DND-41 (cell line): ENCODE results near the gene BMS1.

ENCODE experiments used
- ATAC-seq: fragments of 200-7000 bp; cut with Tn5 transposase; 3 replicates; pipeline ENCODE4 v1.9.1; 2021; ENCODE audit warnings: low read depth; ENCODE audit not compliant: insufficient read depth
- DNase-seq: peaks from one replicate; pipeline ENCODE4 v3.0.0-alpha.2; 2020
- H2AFZ ChIP-seq: 2 replicates; pipeline ENCODE4 v1.6.0; 2012; ENCODE audit warnings: low read depth, low read length
- H3K27ac ChIP-seq: 2 replicates; pipeline ENCODE4 v1.5.1; 2012; ENCODE audit warnings: low read length, inconsistent platforms
- H3K27me3 ChIP-seq: fragments of 200-600 bp; sonication (generic); 2 replicates; pipeline ENCODE4 v1.6.0; 2012; ENCODE audit warnings: low read length, mild to moderate bottlenecking, inconsistent platforms; ENCODE audit not compliant: insufficient read depth, poor library complexity
- H3K36me3 ChIP-seq: 2 replicates; pipeline ENCODE4 v1.5.1; 2012; ENCODE audit warnings: low read length, inconsistent platforms; ENCODE audit not compliant: insufficient read depth
- H3K4me1 ChIP-seq: 2 replicates; pipeline ENCODE4 v1.5.1; 2012; ENCODE audit warnings: mild to moderate bottlenecking, low read length; ENCODE audit not compliant: insufficient read depth
- H3K4me2 ChIP-seq: 2 replicates; pipeline ENCODE4 v1.6.0; 2012; ENCODE audit warnings: mild to moderate bottlenecking, moderate library complexity, low read length, inconsistent platforms; ENCODE audit not compliant: insufficient read depth
- H3K4me3 ChIP-seq, 2 experiments: fragments of 200-600 bp in 1 of 2; shearing (Covaris generic) in 1 of 2; 2 replicates each; pipeline ENCODE4 v1.5.1; 2012 to 2016; ENCODE audit warnings: inconsistent platforms in 2 of 2, low read length in 2 of 2, mild to moderate bottlenecking in 2 of 2, low read depth in 1 of 2, moderate library complexity in 1 of 2
- H3K79me2 ChIP-seq: 2 replicates; pipeline ENCODE4 v1.6.0; 2012; ENCODE audit warnings: low read length, inconsistent platforms; ENCODE audit not compliant: insufficient read depth
- H3K9ac ChIP-seq: 2 replicates; pipeline ENCODE4 v1.6.0; 2012; ENCODE audit warnings: low read depth, mild to moderate bottlenecking, inconsistent platforms, low read length, moderate library complexity
- H3K9me3 ChIP-seq: 2 replicates; pipeline ENCODE4 v1.5.1; 2012; ENCODE audit warnings: low read length, moderate library complexity, mild to moderate bottlenecking, inconsistent platforms; ENCODE audit not compliant: insufficient read depth, severe bottlenecking
- H4K20me1 ChIP-seq: 2 replicates; pipeline ENCODE4 v1.6.0; 2012; ENCODE audit warnings: low read length; ENCODE audit not compliant: insufficient read depth
- EZH2 ChIP-seq: IDR thresholded peaks from 3 replicates; pipeline ENCODE4 v1.6.1; 2012; ENCODE audit warnings: borderline replicate concordance, low read depth, mild to moderate bottlenecking, moderate library complexity, low read length, inconsistent platforms; ENCODE audit not compliant: severe bottlenecking
- TF ChIP-seq, protein P1 (sequence below): IDR thresholded peaks from 2 replicates; pipeline ENCODE4 v1.5.1; 2012; ENCODE audit warnings: borderline replicate concordance, low read length, moderate library complexity, mild to moderate bottlenecking; ENCODE audit not compliant: poor library complexity, severe bottlenecking; ENCODE audit errors: extremely low read depth

The BMS1 gene

DNA sequence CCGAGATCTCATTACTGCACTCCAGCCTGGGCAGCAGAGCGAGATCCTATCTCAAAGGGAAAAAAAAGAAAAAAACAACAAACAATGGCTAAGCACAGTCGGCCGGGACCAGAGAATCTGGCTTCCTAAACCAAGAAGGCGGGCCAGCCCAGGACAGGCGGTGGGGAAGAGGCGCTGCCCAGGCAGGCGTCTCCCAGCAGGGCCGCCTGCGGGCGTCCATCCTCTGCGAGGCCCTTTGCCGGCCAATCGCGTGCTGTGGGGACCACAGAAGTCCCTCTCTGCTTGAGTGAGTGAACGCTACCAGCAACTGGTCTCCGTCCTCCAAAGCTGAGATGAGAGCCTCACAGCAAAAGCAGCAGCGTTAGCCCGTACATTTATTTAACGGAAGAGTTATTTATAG is 14.7 kb upstream of the BMS1 start:
- ATAC-seq (no peak), DNase-seq (no peak)
- Histone ChIP-seq H3K9me3 (peaks cover 17% of the 10 kb centered on the region), H4K20me1 (no peaks in the 10 kb centered on the region), H3K4me2 (no peak overlapping the region), H3K9ac (no peak overlapping the region), H3K4me1 (no peaks in the 10 kb centered on the region), H3K27me3 (no peaks in the 10 kb centered on the region), H3K36me3 (no peaks in the 10 kb centered on the region), H2AFZ (no peak overlapping the region), H3K4me3 (no peak overlapping the region), H3K79me2 (no peaks in the 10 kb centered on the region), H3K27ac (no peak overlapping the region)
- no peak for TF ChIP-seq EZH2
- TF ChIP-seq, protein P1, sequence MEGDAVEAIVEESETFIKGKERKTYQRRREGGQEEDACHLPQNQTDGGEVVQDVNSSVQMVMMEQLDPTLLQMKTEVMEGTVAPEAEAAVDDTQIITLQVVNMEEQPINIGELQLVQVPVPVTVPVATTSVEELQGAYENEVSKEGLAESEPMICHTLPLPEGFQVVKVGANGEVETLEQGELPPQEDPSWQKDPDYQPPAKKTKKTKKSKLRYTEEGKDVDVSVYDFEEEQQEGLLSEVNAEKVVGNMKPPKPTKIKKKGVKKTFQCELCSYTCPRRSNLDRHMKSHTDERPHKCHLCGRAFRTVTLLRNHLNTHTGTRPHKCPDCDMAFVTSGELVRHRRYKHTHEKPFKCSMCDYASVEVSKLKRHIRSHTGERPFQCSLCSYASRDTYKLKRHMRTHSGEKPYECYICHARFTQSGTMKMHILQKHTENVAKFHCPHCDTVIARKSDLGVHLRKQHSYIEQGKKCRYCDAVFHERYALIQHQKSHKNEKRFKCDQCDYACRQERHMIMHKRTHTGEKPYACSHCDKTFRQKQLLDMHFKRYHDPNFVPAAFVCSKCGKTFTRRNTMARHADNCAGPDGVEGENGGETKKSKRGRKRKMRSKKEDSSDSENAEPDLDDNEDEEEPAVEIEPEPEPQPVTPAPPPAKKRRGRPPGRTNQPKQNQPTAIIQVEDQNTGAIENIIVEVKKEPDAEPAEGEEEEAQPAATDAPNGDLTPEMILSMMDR = no peak

DNA sequence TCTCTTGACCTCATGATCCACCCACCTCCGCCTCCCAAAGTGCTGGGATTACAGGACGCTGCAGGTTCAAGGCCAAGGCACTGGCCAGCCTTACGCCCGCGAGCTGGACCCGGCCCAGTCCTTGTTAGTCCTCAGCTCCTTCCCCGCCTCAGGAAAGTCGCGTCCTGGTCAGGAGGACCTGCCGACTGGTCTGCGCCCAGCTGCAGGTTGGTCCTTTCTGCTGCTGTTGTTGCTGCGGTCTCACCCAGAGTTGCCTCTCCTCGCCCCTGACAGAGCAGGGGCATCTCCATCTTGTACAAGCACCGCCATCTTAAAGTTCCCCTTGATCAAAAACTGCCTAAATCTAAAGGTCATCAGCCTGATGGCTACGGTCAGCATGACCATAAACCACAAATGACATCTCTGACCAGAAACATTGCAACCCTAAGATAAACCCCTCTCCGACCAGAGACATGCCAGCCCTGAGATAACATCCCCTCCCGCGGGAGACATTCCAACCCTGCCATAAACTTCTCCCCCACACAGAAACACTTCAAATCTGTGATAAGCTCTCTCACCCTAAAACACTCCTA is 13.9 kb upstream of the BMS1 start:
- DNase-seq = no peak
- Histone ChIP-seq H3K4me2 (no peak overlapping the region), H3K9ac (no peak overlapping the region), H3K4me3 (no peak overlapping the region), H3K27ac (no peak overlapping the region), H3K4me1 (no peaks in the 10 kb centered on the region), H3K79me2 (no peaks in the 10 kb centered on the region), H3K36me3 (no peaks in the 10 kb centered on the region), H3K27me3 (no peaks in the 10 kb centered on the region), H3K9me3 (peaks cover 19% of the 10 kb centered on the region), H2AFZ (no peak overlapping the region), H4K20me1 (no peaks in the 10 kb centered on the region)
- TF ChIP-seq, protein P1 = no peak
- TF ChIP-seq EZH2 = no peak
- no peak for ATAC-seq

DNA sequence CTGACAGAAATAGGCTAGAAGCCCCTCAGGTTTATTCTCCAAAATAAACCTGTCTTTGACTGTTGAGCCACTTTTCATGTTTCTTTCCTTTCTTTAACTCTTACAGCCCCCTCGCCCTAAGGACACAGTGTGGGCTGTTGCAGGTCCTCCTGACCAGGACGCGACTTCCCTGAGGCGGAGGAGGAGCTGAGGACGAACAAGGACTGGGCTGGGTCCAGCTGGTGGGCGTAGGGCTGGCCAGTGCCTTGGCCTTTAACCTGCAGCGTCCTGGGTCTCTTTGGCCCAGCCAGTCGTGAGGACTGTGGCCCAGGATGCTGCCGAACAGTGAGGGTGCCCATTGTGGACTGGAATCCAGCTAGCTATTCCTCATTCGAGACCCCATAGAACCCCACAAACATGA is 13.4 kb upstream of the BMS1 start:
- ATAC-seq (no peak), DNase-seq (no peak)
- no peak overlapping the region for H3K27ac ChIP-seq
- no peak overlapping the region for H3K4me3 ChIP-seq
- no peaks in the 10 kb centered on the region for H3K79me2 ChIP-seq
- H3K27me3 ChIP-seq = no peaks in the 10 kb centered on the region
- no peaks in the 10 kb centered on the region for H3K4me1 ChIP-seq
- peaks cover 19% of the 10 kb centered on the region for H3K9me3 ChIP-seq
- no peak overlapping the region for H3K4me2 ChIP-seq
- H4K20me1 ChIP-seq = no peaks in the 10 kb centered on the region
- no peak overlapping the region for H2AFZ ChIP-seq
- no peak overlapping the region for H3K9ac ChIP-seq
- no peaks in the 10 kb centered on the region for H3K36me3 ChIP-seq
- TF ChIP-seq, protein P1 = no peak
- no peak for TF ChIP-seq EZH2

DNA sequence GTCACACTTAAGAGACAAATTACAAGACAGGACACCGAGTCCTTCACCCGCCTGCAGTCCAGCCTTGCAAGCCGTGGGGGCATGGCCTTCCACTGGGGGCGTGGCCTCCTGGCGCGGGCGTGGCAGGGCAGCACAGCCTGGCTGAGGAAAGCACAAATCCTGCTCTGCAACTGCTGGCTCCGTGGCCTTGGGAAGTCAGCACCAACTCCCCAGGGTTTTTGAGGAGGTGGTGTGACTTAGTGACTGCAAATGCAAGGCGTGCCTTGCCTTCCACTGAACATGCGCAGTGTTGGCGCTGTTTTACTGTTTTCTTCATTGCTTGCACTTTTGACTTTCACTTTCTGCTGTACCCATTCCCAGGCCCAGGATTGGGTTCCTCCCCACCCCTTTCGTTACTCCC is 12.9 kb upstream of the BMS1 start:
- no peaks in the 10 kb centered on the region for H4K20me1 ChIP-seq
- H3K27ac ChIP-seq = no peak overlapping the region
- H3K9me3 ChIP-seq = peaks cover 19% of the 10 kb centered on the region
- no peak overlapping the region for H3K9ac ChIP-seq
- H3K27me3 ChIP-seq = no peaks in the 10 kb centered on the region
- DNase-seq (no peak), ATAC-seq (no peak)
- no peaks in the 10 kb centered on the region for H3K4me1 ChIP-seq
- no peak overlapping the region for H3K4me2 ChIP-seq
- no peak overlapping the region for H2AFZ ChIP-seq
- TF ChIP-seq EZH2 = no peak
- TF ChIP-seq, protein P1 = no peak
- no peaks in the 10 kb centered on the region for H3K79me2 ChIP-seq
- no peak overlapping the region for H3K4me3 ChIP-seq
- H3K36me3 ChIP-seq = no peaks in the 10 kb centered on the region
